Liver (tissue), 3 donors: ENCODE results near the gene TMSB4X.

Source experiments
- SP1 ChIP-seq: IDR thresholded peaks from 2 replicates; pipeline ENCODE4 v1.6.1; 2018; ENCODE audit warnings: antibody characterized with exemption, mild to moderate bottlenecking
- YY1 ChIP-seq: IDR thresholded peaks from 2 replicates; pipeline ENCODE4 v1.6.1; 2016; ENCODE audit warnings: antibody characterized with exemption, mild to moderate bottlenecking
- ZBTB33 ChIP-seq: IDR thresholded peaks from 2 replicates; pipeline ENCODE4 v1.6.1; 2016; ENCODE audit warnings: antibody characterized with exemption
- TF ChIP-seq, protein P1 (sequence below): fragments of 150-350 bp; IDR thresholded peaks from 2 replicates; pipeline ENCODE4 v1.5.1; 2017; ENCODE audit warnings: improper control_type of control experiment, low read depth, low read length; ENCODE audit not compliant: missing input control
- donor health status: healthy.
- donor health status: healthy.

GRCh38 chrX:12966151-12966550 lies 8.8 kb upstream of the TMSB4X start:
- TF ChIP-seq YY1: no peak
- no peak for TF ChIP-seq SP1
- TF ChIP-seq, protein P1, sequence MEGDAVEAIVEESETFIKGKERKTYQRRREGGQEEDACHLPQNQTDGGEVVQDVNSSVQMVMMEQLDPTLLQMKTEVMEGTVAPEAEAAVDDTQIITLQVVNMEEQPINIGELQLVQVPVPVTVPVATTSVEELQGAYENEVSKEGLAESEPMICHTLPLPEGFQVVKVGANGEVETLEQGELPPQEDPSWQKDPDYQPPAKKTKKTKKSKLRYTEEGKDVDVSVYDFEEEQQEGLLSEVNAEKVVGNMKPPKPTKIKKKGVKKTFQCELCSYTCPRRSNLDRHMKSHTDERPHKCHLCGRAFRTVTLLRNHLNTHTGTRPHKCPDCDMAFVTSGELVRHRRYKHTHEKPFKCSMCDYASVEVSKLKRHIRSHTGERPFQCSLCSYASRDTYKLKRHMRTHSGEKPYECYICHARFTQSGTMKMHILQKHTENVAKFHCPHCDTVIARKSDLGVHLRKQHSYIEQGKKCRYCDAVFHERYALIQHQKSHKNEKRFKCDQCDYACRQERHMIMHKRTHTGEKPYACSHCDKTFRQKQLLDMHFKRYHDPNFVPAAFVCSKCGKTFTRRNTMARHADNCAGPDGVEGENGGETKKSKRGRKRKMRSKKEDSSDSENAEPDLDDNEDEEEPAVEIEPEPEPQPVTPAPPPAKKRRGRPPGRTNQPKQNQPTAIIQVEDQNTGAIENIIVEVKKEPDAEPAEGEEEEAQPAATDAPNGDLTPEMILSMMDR: no peak
- TF ChIP-seq ZBTB33: no peak
